ENCODE results near the gene ABL1. TPM values are rescaled to one million over a fixed set of nuclear protein-coding genes. Genes with fewer than 3 reads are reported as not detected.
"Not testable (repeated sequence)": the region's sequence is repeated elsewhere in the genome, so short reads cannot be mapped to it uniquely, and the experiment has no call there.

The ABL1 gene
- total RNA-seq, 1 experiment from 2014 or later: 78.6 TPM

GRCh38 chr9:130847306-130848217, 12.5 kb downstream of the ABL1 start:
- Histone ChIP-seq H3K4me1 (ENCODE audit: insufficient read depth, low read length, poor library complexity, severe bottlenecking) (peaks cover 74% of the 10 kb centered on the region), H3K36me3 (ENCODE audit: insufficient read depth, low read length, poor library complexity, severe bottlenecking) (no peaks in the 10 kb centered on the region), H3K27me3 (replicated peaks; ENCODE audit: insufficient read depth, low read depth, low read length, poor library complexity) (no peaks in the 10 kb centered on the region), H3K9me3 (ENCODE audit: low read depth, low read length, poor library complexity, severe bottlenecking) (no peaks in the 10 kb centered on the region), H3K4me3 (ENCODE audit: low read depth, low read length, poor library complexity, severe bottlenecking) (peak overlapping the region; percentile 5), H3K27ac (ENCODE audit: low read depth, low read length, poor library complexity, severe bottlenecking) (peak overlapping the region; percentile 88)
- POLR2A ChIA-PET (ENCODE audit: low non-redundant PET): interaction anchor here (0.7 kb wide), 1 partner anchor 9 kb away, joined by 3 read pairs; no protein-coding TSS in a partner anchor
- CTCF ChIA-PET: no interaction called here
- peak; percentile 94 for DNase-seq (ENCODE audit: low spot score)
- TF ChIP-seq EZH2 (IDR thresholded peaks at IDR 0.05; ENCODE audit: borderline replicate concordance, low read depth, low read length, poor library complexity, severe bottlenecking): no peak
- TF ChIP-seq CTCF (conservative IDR thresholded peaks at IDR 0.05; ENCODE audit: low read depth, low read length): peak; percentile 49
- no TSS peak for BruUV-seq (replicated peaks)
- intact Hi-C loops (cut with micrococcal nuclease; ENCODE audit: unreplicated experiment): loop anchor here (5.0 kb wide), 1 partner anchor 135 kb away; no protein-coding TSS in a partner anchor

GRCh38 chr9:130848514-130848913, 13.5 kb downstream of the ABL1 start:
- BruUV-seq (replicated peaks); H3K36me3 ChIP-seq (ENCODE audit: insufficient read depth, low read length, poor library complexity, severe bottlenecking); H3K4me3 ChIP-seq (ENCODE audit: low read depth, low read length, poor library complexity, severe bottlenecking); CTCF ChIA-PET; POLR2A ChIA-PET (ENCODE audit: low non-redundant PET); H3K27me3 ChIP-seq (replicated peaks; ENCODE audit: insufficient read depth, low read depth, low read length, poor library complexity); H3K9me3 ChIP-seq (ENCODE audit: low read depth, low read length, poor library complexity, severe bottlenecking); DNase-seq (ENCODE audit: low spot score): not testable (repeated sequence)
- Histone ChIP-seq H3K27ac (ENCODE audit: low read depth, low read length, poor library complexity, severe bottlenecking) (peak overlapping the region; percentile 88), H3K4me1 (ENCODE audit: insufficient read depth, low read length, poor library complexity, severe bottlenecking) (peaks cover 66% of the 10 kb centered on the region)
- intact Hi-C loops (cut with micrococcal nuclease; ENCODE audit: unreplicated experiment): loop anchor here (5.0 kb wide), 1 partner anchor 136 kb away; no protein-coding TSS in a partner anchor

- intact Hi-C loops (cut with micrococcal nuclease; ENCODE audit: unreplicated experiment): loop anchor here (5.0 kb wide), 1 partner anchor 137 kb away; no protein-coding TSS in a partner anchor
- H3K9me3 ChIP-seq (ENCODE audit: low read depth, low read length, poor library complexity, severe bottlenecking): no peaks in the 10 kb centered on the region
- ChIA-PET CTCF (no interaction called here), POLR2A (ENCODE audit: low non-redundant PET) (no interaction called here)
- no peaks in the 10 kb centered on the region for H3K27me3 ChIP-seq (replicated peaks; ENCODE audit: insufficient read depth, low read depth, low read length, poor library complexity)
- peak overlapping the region; percentile 51 for H3K27ac ChIP-seq (ENCODE audit: low read depth, low read length, poor library complexity, severe bottlenecking)
- TF ChIP-seq EZH2 (IDR thresholded peaks at IDR 0.05; ENCODE audit: borderline replicate concordance, low read depth, low read length, poor library complexity, severe bottlenecking): no peak
- TF ChIP-seq CTCF (conservative IDR thresholded peaks at IDR 0.05; ENCODE audit: low read depth, low read length): no peak
- DNase-seq (ENCODE audit: low spot score): no peak
- peaks cover 58% of the 10 kb centered on the region for H3K4me1 ChIP-seq (ENCODE audit: insufficient read depth, low read length, poor library complexity, severe bottlenecking)
- H3K4me3 ChIP-seq (ENCODE audit: low read depth, low read length, poor library complexity, severe bottlenecking): no peak overlapping the region
- peaks cover 9% of the 10 kb centered on the region for H3K36me3 ChIP-seq (ENCODE audit: insufficient read depth, low read length, poor library complexity, severe bottlenecking)
- no TSS peak for BruUV-seq (replicated peaks)
Observed at GRCh38 chr9:130849356-130849755, 14.3 kb downstream of the ABL1 start.

Measured in A673 (cell line).